Myocyte (in vitro differentiated cells): ENCODE results near the gene SYT8. TPM values are rescaled to one million over a fixed set of nuclear protein-coding genes. Genes with fewer than 3 reads are reported as not detected.

Experiments
- DNase-seq: peaks from one replicate; pipeline ENCODE4 v3.0.0-alpha.2; 2012; ENCODE audit warnings: low read depth
- total RNA-seq: library from RNA; depleted of rRNA; stranded (reverse); fragments of >200 nt; gene quantifications from 2 replicates; pipeline ENCODE4 v1.2.3, GENCODE V29; 2014

The SYT8 gene
- total RNA-seq, 1 donor from 2014 or later: 0.59 TPM

GRCh38 chr11:1844221-1845094 is 9.7 kb downstream of the SYT8 start:
- no peak for DNase-seq

GRCh38 chr11:1845095-1845429 is 10.3 kb downstream of the SYT8 start:
- no peak for DNase-seq

- DNase-seq: no peak
These were observed 11.0 kb downstream of the SYT8 start for GRCh38 chr11:1845561-1846452.

- no peak for DNase-seq
These were observed 11.7 kb downstream of the SYT8 start for GRCh38 chr11:1846453-1846932.

- DNase-seq: no peak
These were observed 12.4 kb downstream of the SYT8 start for GRCh38 chr11:1847006-1847735.

- DNase-seq: no peak
These were observed 13.3 kb downstream of the SYT8 start for GRCh38 chr11:1847926-1848639.

- no peak for DNase-seq
These were observed 14.0 kb downstream of the SYT8 start for GRCh38 chr11:1848640-1849430.

- DNase-seq: no peak
These were observed 16.8 kb downstream of the SYT8 start for GRCh38 chr11:1851468-1852180.

- DNase-seq: no peak
These were observed 17.6 kb downstream of the SYT8 start for GRCh38 chr11:1852271-1852876.

GRCh38 chr11:1852877-1853276 is 18.1 kb downstream of the SYT8 start, which contains the start of gene LSP1:
Gene LSP1 (plus strand): TSS chr11:1853084. CDS start chr11:1853145, 61 bp downstream.
- DNase-seq: no peak

GRCh38 chr11:1853376-1854131 is 18.8 kb downstream of the SYT8 start:
- DNase-seq: no peak

- peak; percentile 52 for DNase-seq
These were observed 19.6 kb downstream of the SYT8 start for GRCh38 chr11:1854132-1854948.

- no peak for DNase-seq
These were observed 20.4 kb downstream of the SYT8 start for GRCh38 chr11:1854949-1855885.

GRCh38 chr11:1855886-1856265 is 21.1 kb downstream of the SYT8 start:
- DNase-seq: no peak

GRCh38 chr11:1856306-1857005 is 21.7 kb downstream of the SYT8 start:
- no peak for DNase-seq
